Caco-2 (cell line): Measurements from ENCODE around the gene ZNF217. TPM values are rescaled to one million over a fixed set of nuclear protein-coding genes. Genes with fewer than 3 reads are reported as not detected.

ENCODE experiments used
- BruUV-seq: library from RNA; stranded (reverse); fragments of 400-500 nt; replicated peaks from 2 replicates; lab custom pipeline; 2021; lab: Mats Ljungman, UMichigan
- CTCF ChIA-PET: fragments of 300-600 bp; sonication (Branson Sonifier 250); formaldehyde crosslinking; loops from one replicate; lab custom pipeline; 2022; ENCODE audit warnings: antibody characterized with exemption; lab: Charles Lee
- POLR2A ChIA-PET: fragments of 300-600 bp; sonication (Branson Sonifier 250); formaldehyde crosslinking; loops from one replicate; lab custom pipeline; 2022; ENCODE audit warnings: antibody characterized with exemption; lab: Charles Lee
- DNase-seq, 2 experiments: peaks; one replicate each; pipeline versions ENCODE4 v3.0.0 to v3.0.0-alpha.2; 2020 to 2022
- H3K27me3 ChIP-seq: replicated peaks from 2 replicates; pipeline ENCODE4 v1.6.0; 2011; ENCODE audit warnings: low read length; ENCODE audit not compliant: control insufficient read depth, insufficient read depth
- H3K36me3 ChIP-seq: 2 replicates; pipeline ENCODE4 v1.5.1; 2011; ENCODE audit warnings: low read length; ENCODE audit not compliant: control insufficient read depth, insufficient read depth
- H3K4me1 ChIP-seq: fragments of 250-450 bp; sonication (Bioruptor Pico); 2 replicates; pipeline ENCODE4 v1.5.1; 2020; ENCODE audit warnings: mild to moderate bottlenecking
- H3K4me3 ChIP-seq: 2 replicates; pipeline ENCODE4 v1.5.1; 2011; ENCODE audit warnings: low read depth, mild to moderate bottlenecking, control low read depth, low read length
- H3K9me3 ChIP-seq: fragments of 250-450 bp; sonication (Bioruptor Pico); 2 replicates; pipeline ENCODE4 v1.5.1; 2020; ENCODE audit warnings: mild to moderate bottlenecking, moderate library complexity
- H3K27ac Mint-ChIP-seq: one replicate; pipeline ENCODE4 v1.8.0; 2022; ENCODE audit warnings: mixed read lengths; ENCODE audit not compliant: unreplicated experiment
- H3K27me3 Mint-ChIP-seq: one replicate; pipeline ENCODE4 v1.8.0; 2022; ENCODE audit warnings: mixed read lengths; ENCODE audit not compliant: insufficient read depth, unreplicated experiment
- H3K36me3 Mint-ChIP-seq: one replicate; pipeline ENCODE4 v1.8.0; 2022; ENCODE audit warnings: mild to moderate bottlenecking, mixed read lengths; ENCODE audit not compliant: insufficient read depth, unreplicated experiment
- H3K4me1 Mint-ChIP-seq: one replicate; pipeline ENCODE4 v1.8.0; 2022; ENCODE audit warnings: low read depth, mixed read lengths; ENCODE audit not compliant: unreplicated experiment
- H3K4me3 Mint-ChIP-seq: one replicate; pipeline ENCODE4 v1.8.0; 2022; ENCODE audit warnings: mild to moderate bottlenecking, moderate library complexity, mixed read lengths; ENCODE audit not compliant: unreplicated experiment
- H3K9me3 Mint-ChIP-seq: one replicate; pipeline ENCODE4 v1.8.0; 2022; ENCODE audit warnings: mixed read lengths; ENCODE audit not compliant: unreplicated experiment
- CTCF ChIP-seq, 2 experiments: fragments of 200-600 bp in 1 of 2; IDR thresholded peaks; 1 replicate in 1 of 2; 2 replicates in 1 of 2; pipeline versions ENCODE4 v1.5.1 to v1.8.0; 2011 to 2022; ENCODE audit warnings: antibody characterized with exemption in 1 of 2, control low read depth in 1 of 2, inconsistent platforms in 1 of 2, low read depth in 1 of 2, low read length in 1 of 2, mild to moderate bottlenecking in 1 of 2, moderate library complexity in 1 of 2; ENCODE audit not compliant: insufficient read depth in 1 of 2, severe bottlenecking in 1 of 2, unreplicated experiment in 1 of 2
- intact Hi-C: fragments of 100-400 bp; cut with micrococcal nuclease; formaldehyde crosslinking; loops from one replicate; pipeline ENCODE4 v1.10.0; 2022; ENCODE audit not compliant: unreplicated experiment
- total RNA-seq: library from RNA; stranded (reverse); gene quantifications from 2 replicates; pipeline ENCODE4 v1.2.3, GENCODE V29; 2022

ZNF217 gene
- total RNA-seq, 1 experiment from 2014 or later, result 65.5 TPM

- H3K27ac Mint-ChIP-seq, result no peak overlapping the region
- H3K4me3 ChIP-seq, result no peak overlapping the region
- H3K4me1 Mint-ChIP-seq, result peaks cover 28% of the 10 kb centered on the region
- intact Hi-C loops, result no loop called here
- CTCF ChIA-PET, result interaction anchor here (1.5 kb wide), 1 partner anchor 14 kb away, joined by 5 read pairs; no protein-coding TSS in a partner anchor
- no peak overlapping the region for H3K4me3 Mint-ChIP-seq
- H3K27me3 Mint-ChIP-seq, result no peaks in the 10 kb centered on the region
- no peaks in the 10 kb centered on the region for H3K36me3 ChIP-seq
- no TSS peak for BruUV-seq
- peak in 1 of 2 experiments; percentile 23 for DNase-seq
- H3K9me3 ChIP-seq, result no peaks in the 10 kb centered on the region
- no peaks in the 10 kb centered on the region for H3K36me3 Mint-ChIP-seq
- TF ChIP-seq CTCF (IDR thresholded peaks at IDR 0.05; ENCODE audit: insufficient read depth in 1 of 2, low read depth in 1 of 2, low read length in 1 of 2, severe bottlenecking in 1 of 2, unreplicated experiment in 1 of 2), result no peak
- no peaks in the 10 kb centered on the region for H3K27me3 ChIP-seq
- peaks cover 20% of the 10 kb centered on the region for H3K4me1 ChIP-seq
- no peaks in the 10 kb centered on the region for H3K9me3 Mint-ChIP-seq
- POLR2A ChIA-PET, result no interaction called here
Observed at GRCh38 chr20:53599378-53599777, 5.7 kb upstream of the ZNF217 start.

- no peak for TF ChIP-seq CTCF (IDR thresholded peaks at IDR 0.05; ENCODE audit: insufficient read depth in 1 of 2, low read depth in 1 of 2, low read length in 1 of 2, severe bottlenecking in 1 of 2, unreplicated experiment in 1 of 2)
- Histone ChIP-seq H3K27me3 (no peaks in the 10 kb centered on the region), H3K9me3 (no peaks in the 10 kb centered on the region), H3K4me1 (peaks cover 20% of the 10 kb centered on the region), H3K4me3 (no peak overlapping the region), H3K36me3 (no peaks in the 10 kb centered on the region)
- no peaks in the 10 kb centered on the region for H3K36me3 Mint-ChIP-seq
- intact Hi-C loops, result no loop called here
- H3K9me3 Mint-ChIP-seq, result no peaks in the 10 kb centered on the region
- no peaks in the 10 kb centered on the region for H3K27me3 Mint-ChIP-seq
- ChIA-PET CTCF (interaction anchor here (1.5 kb wide), 1 partner anchor 15 kb away, joined by 5 read pairs; no protein-coding TSS in a partner anchor), POLR2A (no interaction called here)
- no peak overlapping the region for H3K4me3 Mint-ChIP-seq
- BruUV-seq, result no TSS peak
- DNase-seq, result no peak
- H3K4me1 Mint-ChIP-seq, result peaks cover 28% of the 10 kb centered on the region
- H3K27ac Mint-ChIP-seq, result no peak overlapping the region
Observed at GRCh38 chr20:53599044-53599362, 5.4 kb upstream of the ZNF217 start.

GRCh38 chr20:53598140-53599043 is 4.8 kb upstream of the ZNF217 start:
- no TSS peak for BruUV-seq
- Histone ChIP-seq H3K36me3 (no peaks in the 10 kb centered on the region), H3K27me3 (no peaks in the 10 kb centered on the region), H3K4me3 (no peak overlapping the region), H3K4me1 (peaks cover 20% of the 10 kb centered on the region), H3K9me3 (no peaks in the 10 kb centered on the region)
- ChIA-PET POLR2A (no interaction called here), CTCF (interaction anchor here (1.5 kb wide), 1 partner anchor 15 kb away, joined by 5 read pairs; no protein-coding TSS in a partner anchor)
- TF ChIP-seq CTCF (IDR thresholded peaks at IDR 0.05; ENCODE audit: insufficient read depth in 1 of 2, low read depth in 1 of 2, low read length in 1 of 2, severe bottlenecking in 1 of 2, unreplicated experiment in 1 of 2), result no peak
- Mint-ChIP-seq H3K27me3 (no peaks in the 10 kb centered on the region), H3K36me3 (no peaks in the 10 kb centered on the region), H3K9me3 (no peaks in the 10 kb centered on the region), H3K4me3 (no peak overlapping the region), H3K4me1 (peaks cover 28% of the 10 kb centered on the region), H3K27ac (no peak overlapping the region)
- peak in 1 of 2 experiments; percentile 36 for DNase-seq
- intact Hi-C loops, result no loop called here
